Type B pancreatic cell (in vitro differentiated cells): ENCODE measurements around the gene CNNM4. TPM values are rescaled to one million over a fixed set of nuclear protein-coding genes. Genes with fewer than 3 reads are reported as not detected.

Experiments used
- DNase-seq: peaks from one replicate; pipeline ENCODE4 v3.0.0; 2021; ENCODE audit warnings: mixed read lengths; ENCODE audit not compliant: unreplicated experiment; ENCODE audit errors: extremely low spot score
- H3K27ac Mint-ChIP-seq: 2 replicates; pipeline ENCODE4 v1.8.0; 2021; ENCODE audit warnings: mild to moderate bottlenecking, mixed read lengths
- H3K27me3 Mint-ChIP-seq: 2 replicates; pipeline ENCODE4 v1.8.0; 2021; ENCODE audit warnings: mixed read lengths
- H3K36me3 Mint-ChIP-seq: 2 replicates; pipeline ENCODE4 v1.8.0; 2021; ENCODE audit warnings: mixed read lengths
- H3K4me1 Mint-ChIP-seq: one replicate; pipeline ENCODE4 v1.8.0; 2021; ENCODE audit warnings: mixed read lengths; ENCODE audit not compliant: unreplicated experiment
- H3K4me3 Mint-ChIP-seq: 2 replicates; pipeline ENCODE4 v1.8.0; 2021; ENCODE audit warnings: mild to moderate bottlenecking, mixed read lengths
- H3K9me3 Mint-ChIP-seq: 2 replicates; pipeline ENCODE4 v1.8.0; 2021; ENCODE audit warnings: mixed read lengths
- CTCF ChIP-seq: fragments of 200-600 bp; sonication (generic); conservative IDR thresholded peaks from 2 replicates; pipeline ENCODE4 v1.5.0; 2021; ENCODE audit warnings: antibody characterized with exemption, mild to moderate bottlenecking
- total RNA-seq: library from RNA; stranded (reverse); gene quantifications from 2 replicates; pipeline ENCODE4 v1.2.1, GENCODE V29; 2021; ENCODE audit warnings: low replicate concordance

The CNNM4 gene
- total RNA-seq, 1 donor from 2014 or later, result 14.0 TPM

- H3K27ac Mint-ChIP-seq, result no peak overlapping the region
- H3K4me3 Mint-ChIP-seq, result no peak overlapping the region
- peaks cover 5% of the 10 kb centered on the region for H3K4me1 Mint-ChIP-seq
- H3K27me3 Mint-ChIP-seq, result no peaks in the 10 kb centered on the region
- no peaks in the 10 kb centered on the region for H3K36me3 Mint-ChIP-seq
- no peak for TF ChIP-seq CTCF
- H3K9me3 Mint-ChIP-seq, result no peaks in the 10 kb centered on the region
- DNase-seq, result no peak
Measured at GRCh38 chr2:96797066-96797625, 36.4 kb downstream of the CNNM4 start.

- H3K9me3 Mint-ChIP-seq, result no peaks in the 10 kb centered on the region
- no peak overlapping the region for H3K27ac Mint-ChIP-seq
- no peaks in the 10 kb centered on the region for H3K4me1 Mint-ChIP-seq
- DNase-seq, result no peak
- no peak overlapping the region for H3K4me3 Mint-ChIP-seq
- TF ChIP-seq CTCF, result no peak
- no peaks in the 10 kb centered on the region for H3K36me3 Mint-ChIP-seq
- no peaks in the 10 kb centered on the region for H3K27me3 Mint-ChIP-seq
Measured at GRCh38 chr2:96798733-96799622, 38.3 kb downstream of the CNNM4 start.

- Mint-ChIP-seq H3K27me3 (no peaks in the 10 kb centered on the region), H3K27ac (no peak overlapping the region), H3K36me3 (no peaks in the 10 kb centered on the region), H3K4me3 (no peak overlapping the region), H3K4me1 (no peaks in the 10 kb centered on the region), H3K9me3 (no peaks in the 10 kb centered on the region)
- DNase-seq, result no peak
- TF ChIP-seq CTCF, result no peak
Measured at GRCh38 chr2:96799623-96799935, 38.9 kb downstream of the CNNM4 start.

- no peaks in the 10 kb centered on the region for H3K4me1 Mint-ChIP-seq
- H3K36me3 Mint-ChIP-seq, result no peaks in the 10 kb centered on the region
- TF ChIP-seq CTCF, result no peak
- H3K4me3 Mint-ChIP-seq, result no peak overlapping the region
- H3K27ac Mint-ChIP-seq, result no peak overlapping the region
- H3K27me3 Mint-ChIP-seq, result no peaks in the 10 kb centered on the region
- no peaks in the 10 kb centered on the region for H3K9me3 Mint-ChIP-seq
- no peak for DNase-seq
Measured at GRCh38 chr2:96800061-96801004, 39.6 kb downstream of the CNNM4 start.

- Mint-ChIP-seq H3K4me1 (no peaks in the 10 kb centered on the region), H3K4me3 (no peak overlapping the region), H3K9me3 (no peaks in the 10 kb centered on the region), H3K27ac (no peak overlapping the region), H3K36me3 (peaks cover under 1% of the 10 kb centered on the region), H3K27me3 (no peaks in the 10 kb centered on the region)
- TF ChIP-seq CTCF, result peak; percentile 84
- DNase-seq, result peak; percentile 79
Measured at GRCh38 chr2:96801005-96801785, 40.5 kb downstream of the CNNM4 start.
